ENCODE measurements around the gene KIF21B.
A peak's percentile ranks its signal among the peaks of the same experiment; 100 is the strongest.

KIF21B gene

DNA sequence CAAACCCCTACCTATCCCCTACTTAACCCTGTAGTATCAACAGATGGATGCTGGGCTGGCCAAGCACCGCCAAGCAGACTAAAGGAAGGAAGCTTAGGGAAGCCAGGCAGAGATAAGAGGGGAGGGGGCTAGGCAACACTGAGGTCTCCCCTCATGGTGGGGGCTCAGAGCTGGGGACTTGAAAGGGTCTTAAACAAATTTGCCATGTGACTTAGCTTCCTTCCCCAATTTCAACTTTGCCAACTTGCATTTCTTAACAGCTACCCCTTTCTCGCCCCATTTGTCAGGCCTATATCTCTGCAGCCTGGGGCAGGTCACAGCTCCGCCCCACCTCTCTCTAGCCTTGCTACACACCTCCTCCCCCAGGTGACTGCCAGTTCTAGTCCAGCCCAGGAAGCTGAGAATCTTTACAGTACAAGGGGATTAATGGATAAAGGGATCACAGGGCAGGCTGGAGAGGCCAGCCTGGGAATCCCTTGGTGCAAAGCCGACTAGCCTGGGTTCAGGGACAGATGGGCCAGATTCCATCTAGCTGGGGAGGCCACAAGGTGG is 3.4 kb downstream of the KIF21B start:
- DNase-seq (ENCODE audit: low read depth in 1 of 2, low spot score in 1 of 2), result no peak

DNA sequence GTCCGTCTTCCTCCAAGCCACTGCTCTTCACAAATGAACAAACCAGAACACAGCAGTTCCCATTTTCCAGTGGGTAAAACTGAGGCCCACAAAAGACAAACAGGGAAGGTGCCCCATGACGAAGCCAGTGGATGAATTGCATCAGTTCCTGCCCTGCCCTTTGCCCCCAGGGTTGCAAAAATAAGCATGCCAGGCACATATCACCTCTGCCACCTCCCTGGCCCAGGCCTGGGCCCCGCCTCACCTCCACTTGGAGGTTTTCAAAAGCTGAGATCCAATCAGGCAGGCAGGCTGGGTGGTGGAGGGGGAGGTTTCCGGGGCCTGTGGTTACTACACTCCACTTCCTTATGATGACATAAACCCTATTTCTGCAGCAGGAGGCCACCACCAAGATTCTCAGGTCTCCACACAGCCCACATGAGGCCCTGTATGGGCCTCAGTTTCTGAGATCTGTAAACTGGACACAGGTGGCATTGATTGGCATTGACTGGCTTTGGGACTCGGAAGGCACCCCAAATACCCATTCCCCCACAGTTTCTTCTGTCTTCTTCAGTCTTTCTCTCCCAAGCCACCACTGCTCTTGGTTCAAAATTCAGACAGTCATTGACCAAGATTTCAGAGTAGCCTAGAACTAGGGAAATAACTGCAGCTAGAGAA is 4.1 kb downstream of the KIF21B start:
- peak; percentile 72 to 79 for DNase-seq (ENCODE audit: low read depth in 1 of 2, low spot score in 1 of 2)

DNA sequence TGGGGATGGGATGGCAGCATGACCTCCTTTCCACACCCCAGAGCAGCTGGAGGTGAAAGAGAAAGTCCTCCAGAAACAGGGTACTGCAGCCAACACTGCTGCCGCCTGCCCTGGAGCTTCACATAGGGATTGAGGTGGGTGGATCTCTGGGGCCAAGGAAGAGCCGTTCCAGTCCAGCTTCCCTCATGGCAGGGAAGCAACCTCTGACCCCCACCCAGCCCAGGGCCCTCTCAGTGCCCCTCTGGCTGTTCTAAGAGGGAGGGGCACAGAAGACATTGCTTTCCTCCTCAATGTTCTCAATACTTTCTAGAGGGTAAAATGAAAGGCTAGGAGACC is 5.7 kb downstream of the KIF21B start:
- DNase-seq (ENCODE audit: low read depth in 1 of 2, low spot score in 1 of 2), result no peak

DNA sequence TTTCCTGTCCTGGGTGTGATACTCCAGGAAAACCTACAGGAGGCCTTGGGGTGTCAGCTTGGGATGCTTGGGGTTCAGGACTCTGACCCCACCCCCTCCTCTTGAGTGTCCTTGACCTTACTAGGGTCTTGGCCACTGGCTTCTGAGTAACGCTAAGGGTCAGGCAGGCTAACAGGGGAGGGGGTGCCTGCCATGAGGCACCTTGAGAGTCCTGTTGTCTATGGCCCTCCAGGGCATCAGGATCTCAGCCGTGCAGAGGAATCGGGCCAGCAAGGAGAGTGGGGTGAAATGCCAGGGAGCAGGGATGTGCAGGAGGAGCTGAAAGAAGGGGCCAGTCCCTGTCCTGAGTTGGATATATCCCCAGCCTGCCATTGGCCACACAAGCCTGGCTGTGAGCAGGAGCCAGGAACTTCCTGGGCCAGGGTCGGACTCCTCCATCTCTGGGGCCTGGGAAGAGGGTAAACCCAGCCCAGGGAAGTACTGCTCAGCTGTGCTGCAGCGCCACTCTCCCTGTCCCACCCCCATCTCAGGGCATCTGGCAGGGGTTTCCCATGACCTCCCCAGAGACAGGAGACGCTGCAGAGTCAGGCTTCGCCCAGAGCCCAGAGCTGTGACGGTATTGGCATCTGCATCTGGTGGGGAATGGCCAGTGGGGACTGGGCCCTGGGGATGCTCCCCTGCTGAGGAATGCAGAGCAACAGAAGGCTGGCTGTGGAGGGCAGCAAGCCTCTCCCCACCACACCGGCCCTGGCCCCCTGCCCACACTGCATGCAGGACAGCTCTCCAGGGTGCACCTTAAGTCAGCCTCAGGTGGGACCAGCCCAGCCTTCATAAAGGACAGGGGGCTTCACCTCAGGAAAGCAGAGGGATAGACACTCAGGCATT is 6.3 kb downstream of the KIF21B start:
- DNase-seq (ENCODE audit: low read depth in 1 of 2, low spot score in 1 of 2), result no peak

DNA sequence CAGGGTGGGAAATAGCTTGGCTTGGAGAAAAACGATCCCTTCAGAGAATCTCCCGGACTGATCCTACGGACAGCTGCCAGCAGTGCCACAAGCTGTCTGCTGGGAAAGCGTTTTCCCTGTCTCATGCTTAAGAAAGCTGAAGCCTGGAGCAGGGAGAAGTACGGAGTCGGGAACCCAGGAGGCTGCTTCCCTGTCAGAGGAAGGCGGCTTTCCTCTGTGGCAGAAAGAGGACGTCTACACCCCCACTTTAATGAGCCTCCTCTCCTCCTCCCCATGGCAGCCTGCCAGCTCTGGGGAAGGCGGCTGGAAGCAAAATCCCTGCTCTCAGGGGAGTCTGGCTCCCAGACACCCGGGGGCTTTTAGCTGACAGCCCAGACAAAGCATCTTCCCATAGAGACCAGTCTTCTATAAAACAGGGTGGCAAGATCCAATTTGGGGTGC is 7.3 kb downstream of the KIF21B start:
- DNase-seq (ENCODE audit: low read depth in 1 of 2, low spot score in 1 of 2), result no peak

DNA sequence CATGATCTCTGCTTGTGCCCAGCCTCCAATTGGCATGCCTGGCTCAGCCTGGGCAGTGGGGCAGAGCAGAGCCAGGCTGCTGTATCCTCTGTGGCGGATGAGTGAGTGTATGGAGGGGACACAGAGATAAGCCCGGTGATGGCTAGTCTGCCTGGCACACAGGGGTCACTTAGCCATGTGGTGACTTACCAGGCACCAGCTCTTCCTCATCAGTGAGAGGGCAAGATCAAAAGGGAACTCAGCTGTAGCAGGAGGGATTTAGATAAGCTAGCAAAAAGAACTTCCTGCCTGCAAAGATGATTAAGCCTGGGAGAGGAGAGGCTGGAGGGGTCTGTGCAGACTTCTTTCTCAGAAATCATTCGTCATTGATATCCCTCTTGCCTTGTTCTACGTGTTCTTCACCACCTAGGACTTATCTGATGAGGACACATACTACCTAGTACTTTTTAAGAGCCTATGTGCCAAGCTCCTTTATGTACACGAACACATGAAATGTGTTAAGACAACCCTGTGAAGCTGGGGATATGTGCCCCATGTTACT is 7.9 kb downstream of the KIF21B start:
- no peak for DNase-seq (ENCODE audit: low read depth in 1 of 2, low spot score in 1 of 2)

DNA sequence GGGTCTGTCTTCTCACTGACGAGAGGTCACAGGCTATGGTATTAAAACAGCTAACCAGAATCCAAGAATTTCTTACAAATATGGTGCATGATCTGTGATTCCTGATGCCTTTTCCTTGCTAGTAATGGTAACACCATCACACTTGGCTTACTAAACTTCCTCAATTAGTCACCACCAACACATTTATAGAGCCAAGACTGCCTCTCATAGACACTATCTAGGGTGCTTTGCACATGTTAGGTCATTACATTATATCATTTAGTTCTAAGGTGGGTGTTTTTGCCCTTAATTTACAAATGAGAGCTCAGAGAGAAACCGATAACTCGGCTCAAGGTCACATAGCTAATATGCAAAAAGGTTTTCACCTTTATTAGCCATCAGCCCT is 8.7 kb downstream of the KIF21B start:
- DNase-seq (ENCODE audit: low read depth in 1 of 2, low spot score in 1 of 2), result no peak

DNA sequence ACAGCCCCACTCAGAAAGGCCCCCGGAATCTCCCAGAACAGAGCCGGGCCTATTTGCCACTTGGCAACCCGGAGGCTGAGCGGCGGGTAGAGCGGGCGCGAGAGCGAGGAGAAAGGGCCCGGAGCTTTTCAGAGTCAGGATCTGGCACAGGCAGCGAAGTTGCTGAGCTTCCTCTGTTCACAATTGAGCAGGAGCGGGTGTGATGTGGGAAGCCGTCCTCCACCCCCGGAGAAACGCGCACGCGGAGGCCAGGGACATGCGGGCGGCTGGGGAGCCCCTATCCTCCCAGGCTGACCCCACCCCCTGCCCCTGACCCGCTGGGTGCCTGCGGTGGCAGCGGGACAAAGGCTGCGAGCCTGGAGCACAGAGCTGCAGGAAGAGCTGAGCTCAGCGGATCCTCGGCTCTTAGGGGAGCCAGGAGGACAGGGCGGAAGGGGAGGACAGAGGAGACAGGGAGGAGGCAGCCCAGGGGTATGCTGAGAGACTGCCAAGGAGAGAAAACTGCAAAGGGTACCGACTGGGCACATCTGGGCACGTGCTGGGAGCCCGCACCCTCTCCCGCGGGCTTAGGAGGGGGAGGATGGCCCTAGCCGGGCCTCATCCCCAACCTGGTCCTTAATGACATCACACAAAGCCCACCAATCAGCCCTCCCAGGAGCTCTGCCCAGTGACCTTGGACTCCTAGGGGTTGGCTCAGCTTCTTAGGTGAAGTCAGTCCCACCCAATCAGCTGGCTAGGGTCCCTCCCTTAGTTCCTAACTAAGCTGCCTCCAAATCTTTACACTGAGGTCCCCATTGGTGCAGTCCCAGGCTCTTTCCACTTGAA is 9.3 kb downstream of the KIF21B start:
- no peak for DNase-seq (ENCODE audit: low read depth in 1 of 2, low spot score in 1 of 2)

DNA sequence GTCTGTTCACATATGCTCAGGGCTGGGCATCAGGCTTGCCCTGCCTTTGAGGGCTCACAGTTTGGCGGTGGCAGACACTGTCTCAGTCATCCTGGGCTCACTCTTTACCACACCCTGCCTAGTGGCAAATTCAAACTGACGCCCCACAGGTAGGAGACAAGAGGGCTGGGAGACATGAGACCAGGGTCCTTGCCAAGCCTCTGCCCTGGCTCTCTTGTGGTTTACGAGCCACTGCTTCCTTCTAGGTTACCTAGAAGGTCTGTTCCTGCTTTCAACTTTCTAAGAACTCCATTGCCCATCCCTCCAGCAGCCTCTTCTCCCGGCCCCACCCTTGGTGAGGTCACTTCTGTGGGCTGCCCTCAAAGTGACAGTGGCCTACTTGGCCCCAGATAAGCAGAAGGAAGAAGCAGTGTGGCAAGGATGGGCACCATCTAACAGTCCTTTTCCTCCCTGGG is 10.5 kb downstream of the KIF21B start:
- no peak for DNase-seq (ENCODE audit: low read depth in 1 of 2, low spot score in 1 of 2)

DNA sequence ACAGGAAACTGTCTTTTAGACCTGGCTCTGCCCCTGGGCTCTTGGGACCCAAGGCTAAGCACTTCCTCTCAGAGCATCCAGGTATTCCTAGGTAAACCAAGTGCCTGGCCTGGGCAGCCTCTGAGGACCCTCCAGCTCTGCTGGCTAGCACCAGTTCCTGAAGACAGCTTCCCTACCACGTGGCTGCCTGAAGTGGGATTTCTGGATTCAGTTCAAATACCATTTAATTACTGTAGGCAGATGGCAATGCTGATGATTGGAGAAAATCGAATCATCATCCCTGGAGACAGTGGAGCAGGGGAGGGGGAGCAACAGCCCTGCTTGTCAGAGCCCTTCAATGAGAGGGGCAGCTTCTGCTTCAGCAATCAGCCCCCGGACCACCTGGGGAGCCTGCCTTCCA is 11.9 kb downstream of the KIF21B start:
- no peak for DNase-seq (ENCODE audit: low read depth in 1 of 2, low spot score in 1 of 2)

DNA sequence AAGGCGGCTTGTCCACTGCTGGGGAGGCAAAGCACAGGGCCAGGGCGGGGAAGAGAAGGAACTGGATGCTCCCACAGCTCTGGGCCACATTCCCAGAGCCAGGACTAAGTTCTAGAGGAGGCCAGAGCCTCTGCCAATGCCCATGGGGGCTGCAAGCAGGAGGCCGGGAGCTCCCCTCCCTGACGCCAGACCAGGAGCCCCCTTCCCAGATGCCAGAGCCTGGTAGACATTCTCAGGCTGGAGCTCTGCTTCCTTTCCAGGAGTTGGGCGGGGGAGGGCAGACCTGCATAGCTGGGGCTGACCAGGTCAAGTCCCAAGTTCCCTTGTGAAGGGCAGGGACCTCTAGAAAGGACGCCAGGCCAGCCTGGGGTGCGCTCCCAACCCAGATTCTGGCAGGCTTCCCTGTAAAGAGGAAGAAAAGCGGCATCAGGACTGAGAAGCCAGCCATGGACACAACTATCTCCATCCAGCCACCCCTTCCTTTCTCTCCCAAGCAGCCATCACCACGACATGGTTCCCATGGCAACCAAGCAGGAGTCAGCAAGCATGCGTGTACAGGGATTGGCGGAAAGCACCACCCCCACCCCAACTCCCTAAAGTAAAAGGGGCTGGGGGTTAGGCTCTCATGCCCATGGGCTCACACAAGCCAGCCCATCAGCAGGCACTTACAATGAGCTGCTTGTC is 13.4 kb downstream of the KIF21B start:
- DNase-seq (ENCODE audit: low read depth in 1 of 2, low spot score in 1 of 2), result no peak

DNA sequence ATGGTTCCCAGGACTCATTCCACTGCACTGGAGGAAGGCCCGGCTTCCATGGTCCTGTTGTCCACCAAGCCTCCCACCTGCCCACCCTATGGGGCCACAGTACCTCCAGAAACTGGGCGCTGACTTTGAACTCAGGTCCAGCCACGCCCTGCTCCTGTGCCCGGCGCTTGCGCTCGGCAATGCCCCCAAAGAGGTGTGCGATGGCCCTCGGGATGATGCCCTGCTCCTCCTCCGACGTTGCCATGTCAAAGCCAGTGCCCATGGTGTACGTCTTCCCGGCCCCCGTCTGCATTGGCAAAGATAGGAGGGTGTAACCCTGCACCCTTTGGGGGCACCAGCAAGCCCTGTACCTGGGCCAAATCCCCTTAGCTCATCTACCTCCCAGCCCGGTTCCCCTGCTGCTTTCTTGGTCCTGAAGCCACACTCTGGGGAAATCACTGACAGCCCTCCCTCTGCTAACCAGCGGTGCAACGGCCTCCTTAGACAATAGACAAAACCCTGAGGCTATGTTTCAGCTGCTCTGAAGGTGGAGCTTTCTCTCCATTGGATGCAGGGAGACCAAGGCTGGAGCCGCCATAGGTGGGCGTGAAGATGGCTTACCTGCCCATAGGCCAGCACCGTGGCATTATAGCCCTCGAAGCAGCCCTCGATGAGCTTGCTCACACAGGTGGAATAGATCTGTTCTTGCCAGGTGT is 14.7 kb downstream of the KIF21B start:
- DNase-seq (ENCODE audit: low read depth in 1 of 2, low spot score in 1 of 2), result no peak

DNA sequence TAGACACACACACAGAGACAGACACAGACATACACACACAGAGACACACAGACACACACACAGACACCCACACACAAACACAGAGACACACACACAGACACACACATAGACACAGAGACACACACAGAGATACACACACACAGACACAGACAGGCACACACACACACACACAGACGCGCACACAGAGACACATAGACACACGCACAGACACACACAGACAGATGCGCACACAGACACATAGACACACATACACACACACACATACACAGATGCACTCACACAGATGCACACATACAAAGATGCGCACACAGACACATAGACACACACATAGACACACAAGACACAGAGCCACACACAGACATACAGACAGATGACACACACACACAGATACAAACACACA is 16.0 kb downstream of the KIF21B start:
- DNase-seq (ENCODE audit: low read depth in 1 of 2, low spot score in 1 of 2), result no peak

DNA sequence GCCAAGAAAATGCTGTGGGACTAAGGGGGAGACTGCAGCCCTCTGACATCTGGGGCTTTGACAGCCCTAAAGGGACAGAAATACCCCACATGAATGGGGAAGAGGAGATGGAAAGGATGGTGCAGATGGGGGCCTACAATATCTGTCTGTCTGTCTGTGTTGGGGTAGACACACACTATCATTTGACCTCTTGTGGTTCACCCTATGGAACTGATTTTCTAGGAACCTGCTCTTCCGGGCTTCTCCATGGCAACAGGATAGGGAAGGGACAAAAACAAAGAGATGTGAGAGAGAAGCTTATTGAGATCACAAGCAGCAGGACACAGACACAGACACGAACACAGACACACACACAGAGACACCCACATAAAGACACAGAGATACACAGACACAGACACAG is 17.1 kb downstream of the KIF21B start:
- no peak for DNase-seq (ENCODE audit: low read depth in 1 of 2, low spot score in 1 of 2)

DNA sequence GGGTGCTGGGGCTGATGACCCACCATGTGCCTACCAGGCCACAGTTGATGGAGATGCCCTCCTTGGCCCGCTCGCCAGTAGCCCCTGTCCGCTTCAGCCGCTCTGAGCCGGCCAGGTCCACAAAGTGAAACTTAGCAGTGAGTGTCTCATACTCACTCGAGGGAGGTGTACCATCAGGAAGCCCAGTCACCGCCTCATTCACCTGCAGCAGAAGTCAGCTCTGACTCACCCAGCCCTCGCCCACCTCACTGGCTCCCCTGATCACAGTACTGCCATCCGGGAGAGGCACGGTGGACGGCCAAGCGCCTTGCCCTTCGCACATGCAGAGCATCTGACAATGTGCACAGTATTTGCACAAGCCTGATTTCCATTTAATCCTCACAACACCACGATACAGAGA is 18.8 kb downstream of the KIF21B start:
- DNase-seq (ENCODE audit: low read depth in 1 of 2, low spot score in 1 of 2), result no peak

DNA sequence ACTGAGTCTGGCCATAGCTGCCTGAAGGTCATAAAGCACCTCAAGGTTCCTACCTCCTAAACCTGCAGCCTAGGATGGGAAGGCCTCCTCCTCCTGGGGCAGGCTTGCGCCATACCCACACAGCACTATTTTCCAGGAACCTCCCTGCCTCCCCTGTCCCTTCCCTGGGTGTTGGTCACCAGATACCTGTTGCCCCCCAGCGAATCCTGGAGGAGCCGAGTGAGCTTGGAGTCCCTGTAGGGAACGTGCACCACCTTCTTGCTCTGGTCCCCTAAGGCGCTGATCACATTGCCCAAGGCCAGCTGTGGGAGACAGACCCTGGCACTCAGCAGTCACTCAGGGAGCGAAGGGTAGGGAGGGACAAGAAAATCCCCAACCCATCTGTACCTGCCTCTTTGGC is 19.4 kb downstream of the KIF21B start:
- no peak for DNase-seq (ENCODE audit: low read depth in 1 of 2, low spot score in 1 of 2)

DNA sequence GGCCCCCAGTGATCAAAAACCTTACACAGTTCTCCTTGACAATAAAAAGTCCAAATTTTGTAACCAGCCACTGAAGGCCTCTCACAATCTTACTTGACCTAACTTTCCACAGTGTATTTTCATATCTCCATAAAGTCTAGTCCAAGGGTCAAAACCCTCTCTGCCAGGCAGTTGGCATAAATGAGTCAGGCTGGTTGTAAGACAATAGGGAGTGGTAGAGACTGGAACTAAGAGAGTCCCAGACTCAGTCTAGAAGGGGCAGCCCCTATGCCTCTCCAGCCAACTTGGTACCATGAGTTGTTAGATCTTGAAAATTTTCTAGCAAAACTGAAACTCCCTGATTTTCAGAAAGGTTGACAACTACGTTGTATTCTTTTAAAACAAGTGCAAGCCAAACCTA is 21.0 kb downstream of the KIF21B start:
- DNase-seq (ENCODE audit: low read depth in 1 of 2, low spot score in 1 of 2), result no peak

DNA sequence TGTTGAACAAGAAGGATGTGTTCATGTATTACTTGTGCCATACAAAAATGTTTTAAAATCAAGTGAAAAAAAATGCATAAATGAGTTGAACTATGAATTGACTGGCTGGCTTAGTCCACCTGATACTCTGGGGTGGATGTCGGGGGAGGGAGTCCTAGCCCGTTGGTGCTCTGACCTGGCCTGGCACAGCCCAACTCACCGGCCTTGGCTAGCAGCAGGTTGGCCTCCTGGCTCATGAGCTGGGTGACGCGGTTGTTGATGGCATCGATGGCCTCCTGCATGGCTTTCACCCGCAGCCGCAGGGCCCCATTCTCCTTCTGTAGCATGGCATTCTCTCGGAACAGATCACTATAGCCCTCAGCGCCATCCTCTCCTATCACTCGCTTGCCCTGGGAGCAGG is 21.6 kb downstream of the KIF21B start:
- DNase-seq (ENCODE audit: low read depth in 1 of 2, low spot score in 1 of 2), result no peak

DNA sequence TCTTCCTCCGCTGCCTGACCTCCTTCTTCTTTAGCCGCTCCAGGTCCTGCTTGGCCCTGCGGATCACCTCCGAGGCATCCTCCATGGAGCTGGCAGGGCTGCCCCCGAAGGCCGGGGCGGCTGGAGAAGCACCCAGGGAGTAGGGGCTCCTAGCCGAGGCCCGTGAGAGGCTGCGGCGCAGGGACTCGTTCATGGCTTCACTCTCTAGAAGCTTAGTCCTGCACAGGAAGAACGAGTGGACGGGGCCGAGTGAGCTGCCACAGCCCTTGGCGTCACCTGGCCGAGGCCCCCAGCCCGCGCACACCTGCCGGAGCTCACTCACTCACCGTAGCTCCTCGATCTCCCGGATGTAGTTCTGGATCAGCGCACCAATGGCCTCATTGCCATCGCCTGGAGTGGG is 23.1 kb downstream of the KIF21B start:
- DNase-seq (ENCODE audit: low read depth in 1 of 2, low spot score in 1 of 2), result no peak

DNA sequence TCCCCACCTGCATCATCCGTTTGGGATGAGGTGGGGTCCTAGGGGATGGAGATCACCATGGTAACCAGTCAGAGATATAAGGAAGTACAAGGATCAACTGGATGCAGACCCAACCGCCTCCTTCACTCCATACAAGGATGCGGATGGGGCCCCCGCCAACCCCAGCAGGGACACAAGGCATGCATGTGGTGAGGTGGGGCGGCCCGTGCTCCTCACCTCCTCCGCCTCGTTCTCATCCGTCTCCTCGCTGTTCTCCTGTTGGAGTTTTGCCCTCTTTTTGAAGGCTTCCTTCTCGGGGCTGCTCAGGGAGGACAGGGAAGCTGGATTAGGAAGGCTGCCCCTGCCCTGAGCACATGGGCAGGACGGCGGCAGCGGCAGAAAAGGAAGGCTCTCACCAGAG is 23.8 kb downstream of the KIF21B start:
- DNase-seq (ENCODE audit: low read depth in 1 of 2, low spot score in 1 of 2), result no peak

Data from activated T-helper 1 cell treated with anti-CD3 and anti-CD28 coated beads, Interleukin-2, amount 50 U/mL, for 16 hours (primary cell).